Myocyte (in vitro differentiated cells): Measurements from ENCODE around the gene HDAC5. TPM values are rescaled to one million over a fixed set of nuclear protein-coding genes. Genes with fewer than 3 reads are reported as not detected.
"Not testable (repeated sequence)": the region's sequence is repeated elsewhere in the genome, so short reads cannot be mapped to it uniquely, and the experiment has no call there.

Source experiments
- DNase-seq: peaks from one replicate; pipeline ENCODE4 v3.0.0-alpha.2; 2012; ENCODE audit warnings: low read depth
- total RNA-seq: library from RNA; depleted of rRNA; stranded (reverse); fragments of >200 nt; gene quantifications from 2 replicates; pipeline ENCODE4 v1.2.3, GENCODE V29; 2014

The HDAC5 gene
- total RNA-seq, 1 donor from 2014 or later, result 649 TPM

DNA sequence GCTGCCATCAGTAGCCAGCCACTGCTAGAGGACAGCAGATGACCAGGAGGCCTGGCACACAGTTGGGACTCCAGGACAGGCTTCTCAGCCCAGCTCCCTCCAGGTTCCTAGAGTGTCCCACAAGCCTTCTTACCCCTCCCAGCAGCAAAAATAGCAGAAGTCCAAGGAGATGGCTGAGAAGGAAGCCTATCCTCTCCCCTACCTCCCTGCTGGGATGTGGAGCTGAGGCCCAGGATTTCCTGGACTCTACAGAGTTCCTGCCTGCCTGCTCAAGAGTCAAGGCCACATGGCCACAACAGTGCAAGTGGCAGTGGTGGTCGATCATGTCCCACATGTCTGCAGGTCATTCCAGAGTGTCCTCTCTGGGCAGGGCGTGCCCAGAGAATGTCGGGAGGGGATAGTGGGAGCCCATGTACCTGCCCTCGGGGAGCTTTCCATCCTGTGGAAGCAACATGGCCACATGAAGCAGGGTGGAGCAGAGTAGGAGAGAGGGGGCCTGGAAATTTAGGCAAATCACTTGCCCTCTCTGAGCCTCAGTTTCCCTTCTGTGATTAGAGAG is 10.6 kb upstream of the HDAC5 start:
- no peak for DNase-seq

DNA sequence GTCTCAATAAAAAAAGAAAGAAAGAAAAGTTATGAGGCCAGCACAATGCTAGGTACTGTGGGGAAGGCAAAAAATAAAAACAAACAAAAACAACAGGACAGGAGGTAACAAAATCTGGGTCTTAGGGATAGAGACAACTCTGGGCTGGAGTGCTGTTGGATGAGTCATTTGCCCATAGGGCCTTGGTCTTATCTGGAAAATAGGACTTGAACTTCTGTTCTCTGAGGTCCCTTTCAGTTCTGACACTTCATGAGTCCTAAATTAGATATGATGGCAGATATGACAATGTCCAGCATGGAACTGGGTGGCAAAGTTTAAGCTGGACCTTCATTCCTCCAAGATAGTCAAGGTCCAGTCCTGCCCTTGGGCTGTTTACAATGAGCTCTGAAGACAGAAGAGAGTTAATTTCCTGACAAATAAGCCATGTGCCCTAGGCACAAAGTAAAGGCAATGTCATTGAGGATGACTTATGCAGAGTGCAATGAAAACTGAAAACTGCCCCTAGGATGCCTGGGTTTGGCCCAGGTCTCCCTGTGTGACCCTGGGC is 8.9 kb upstream of the HDAC5 start:
- DNase-seq, result no peak

- DNase-seq, result not testable (repeated sequence)
These were observed 7.9 kb upstream of the HDAC5 start for GRCh38 chr17:44131372-44131771.

DNA sequence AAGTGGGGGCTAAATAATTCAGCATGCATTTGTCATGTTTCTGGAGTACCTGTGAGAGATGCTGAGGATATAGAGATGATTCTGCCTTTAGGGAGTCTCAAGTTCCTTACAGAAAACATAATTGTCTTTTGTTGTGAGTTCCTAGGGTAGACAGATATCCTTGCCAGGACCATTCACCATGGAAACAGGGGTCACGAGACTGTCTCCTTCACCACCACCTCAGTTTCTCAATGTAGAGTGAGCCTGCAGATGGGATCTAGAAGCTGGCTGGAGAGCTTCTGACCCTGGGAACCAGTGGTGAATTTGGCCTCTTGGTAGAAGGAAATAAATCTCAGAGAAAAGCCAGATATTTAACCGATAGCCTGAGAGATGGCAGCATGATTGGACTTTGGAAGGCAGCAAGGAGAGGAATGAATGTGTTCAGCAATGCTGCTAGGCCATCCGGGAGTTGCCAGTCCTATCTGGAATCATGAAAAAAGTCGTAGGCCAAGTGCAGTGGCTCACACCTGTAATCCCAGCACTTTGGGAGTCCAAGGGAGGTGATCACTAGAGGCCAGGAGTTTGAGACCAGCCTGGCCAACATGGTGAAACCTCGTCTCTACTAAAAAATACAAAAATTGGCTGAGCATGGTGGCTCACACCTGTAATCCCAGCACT is 7.4 kb upstream of the HDAC5 start:
- DNase-seq, result no peak

GRCh38 chr17:44128383-44128782 is 4.9 kb upstream of the HDAC5 start:
- DNase-seq, result no peak

- DNase-seq, result no peak
These were observed 637 bp upstream of the HDAC5 start for GRCh38 chr17:44124118-44124438.

DNA sequence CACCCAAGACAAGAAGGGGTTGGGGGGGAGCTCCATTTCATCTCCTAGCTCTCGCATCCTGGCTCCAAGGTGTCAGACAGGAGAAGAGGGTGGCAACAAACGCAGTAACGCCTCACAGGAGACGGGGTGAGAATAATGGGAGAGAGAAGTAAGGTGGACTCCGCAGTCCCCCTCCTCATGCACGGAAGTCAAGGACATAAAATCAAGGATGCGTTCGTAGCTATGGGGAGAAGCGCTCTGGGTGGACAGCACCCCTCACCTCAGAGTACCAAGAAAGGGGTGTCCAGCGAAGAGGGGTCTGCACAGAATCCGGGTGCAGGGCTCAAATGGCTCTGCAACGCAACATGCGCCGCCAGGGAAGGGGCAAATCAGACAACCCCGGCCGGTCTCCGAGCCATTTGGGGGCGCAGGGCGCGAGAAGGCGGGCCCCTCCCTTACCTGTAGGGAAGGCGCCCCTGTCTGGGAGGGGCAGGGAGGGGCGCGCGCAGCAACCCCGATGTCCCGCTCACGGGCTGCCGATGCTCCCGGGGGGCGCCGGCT is 555 bp downstream of the HDAC5 start:
- DNase-seq, result no peak

DNA sequence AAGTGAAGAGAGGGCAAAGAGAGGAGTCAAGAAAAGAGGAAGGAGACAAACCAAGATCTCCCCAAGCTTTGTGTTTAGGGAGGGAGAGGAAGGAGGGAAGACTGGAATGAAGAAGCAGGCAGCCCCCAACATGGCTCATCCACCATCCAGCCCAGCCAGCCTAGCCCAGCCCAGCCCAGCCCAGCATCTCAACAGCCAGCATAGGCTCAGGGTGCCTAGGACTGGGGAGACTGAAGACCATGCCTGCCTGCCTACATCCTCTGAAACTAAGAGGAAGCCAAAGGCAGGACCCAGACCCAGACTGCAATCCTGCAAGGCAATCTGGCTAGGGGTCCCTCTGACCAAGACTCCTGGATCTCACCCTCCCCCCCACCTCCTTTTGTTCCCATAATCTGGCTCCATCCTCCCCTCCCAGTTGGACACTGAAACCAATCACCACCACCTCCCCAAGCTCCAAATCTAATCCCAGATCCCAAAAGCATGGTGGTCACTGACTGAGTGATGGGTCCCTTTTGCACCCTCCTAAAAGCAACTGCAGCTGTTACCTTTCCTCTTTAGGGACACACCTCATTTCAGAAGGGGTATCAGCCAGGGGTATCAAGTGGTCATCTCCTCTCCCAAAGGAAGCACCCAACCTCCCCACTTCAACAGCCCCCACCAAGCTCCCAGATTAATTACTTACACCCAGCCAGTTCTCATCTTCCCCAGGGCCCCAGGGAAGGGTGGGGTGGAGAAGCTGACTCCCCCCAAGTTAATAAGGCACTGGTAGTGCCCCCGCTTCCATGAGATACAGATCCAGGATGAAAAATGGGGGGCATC is 1.2 kb downstream of the HDAC5 start:
- no peak for DNase-seq

- DNase-seq, result no peak
These were observed 2.4 kb downstream of the HDAC5 start for GRCh38 chr17:44120851-44121605.

DNA sequence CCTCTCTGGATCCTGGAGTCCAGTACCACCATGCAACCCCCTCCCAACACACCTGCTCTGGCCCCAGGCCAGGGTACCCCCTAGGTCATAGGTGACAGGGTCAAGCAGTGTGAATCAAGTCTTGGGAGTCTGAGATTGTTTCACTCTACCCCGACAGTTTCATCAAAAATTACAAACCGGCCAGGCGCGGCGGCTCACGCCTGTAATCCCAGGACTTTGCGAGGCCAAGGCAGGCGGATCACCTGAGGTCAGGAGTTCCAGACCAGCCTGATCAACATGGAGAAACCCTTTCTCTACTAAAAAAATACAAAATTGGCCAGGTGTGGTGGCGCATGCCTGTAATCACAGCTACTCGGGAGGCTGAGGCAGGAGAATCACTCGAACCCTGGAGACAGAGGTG is 3.2 kb downstream of the HDAC5 start:
- DNase-seq, result not testable (repeated sequence)

DNA sequence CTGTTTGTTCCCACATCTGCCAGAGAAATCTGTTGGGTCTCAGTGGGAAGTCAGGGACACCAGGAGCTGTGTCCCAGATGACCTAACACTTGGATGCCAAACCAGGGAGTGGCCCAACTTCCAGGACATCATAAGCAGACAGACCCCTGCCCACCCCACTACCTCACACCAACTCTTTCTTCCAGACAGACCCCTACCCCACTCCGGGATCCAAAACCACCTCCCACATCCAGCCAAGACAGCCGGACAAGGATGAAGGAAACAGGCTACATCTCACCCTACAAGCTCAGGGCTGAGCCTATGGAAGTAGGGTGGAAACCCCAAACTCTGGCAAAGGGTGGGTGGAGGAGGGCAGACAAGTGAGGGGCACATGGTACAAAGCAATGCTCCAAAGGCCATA is 3.6 kb downstream of the HDAC5 start:
- no peak for DNase-seq

- no peak for DNase-seq
These were observed 4.4 kb downstream of the HDAC5 start for GRCh38 chr17:44119062-44119461.

- no peak for DNase-seq
These were observed 4.9 kb downstream of the HDAC5 start for GRCh38 chr17:44118427-44119050.

DNA sequence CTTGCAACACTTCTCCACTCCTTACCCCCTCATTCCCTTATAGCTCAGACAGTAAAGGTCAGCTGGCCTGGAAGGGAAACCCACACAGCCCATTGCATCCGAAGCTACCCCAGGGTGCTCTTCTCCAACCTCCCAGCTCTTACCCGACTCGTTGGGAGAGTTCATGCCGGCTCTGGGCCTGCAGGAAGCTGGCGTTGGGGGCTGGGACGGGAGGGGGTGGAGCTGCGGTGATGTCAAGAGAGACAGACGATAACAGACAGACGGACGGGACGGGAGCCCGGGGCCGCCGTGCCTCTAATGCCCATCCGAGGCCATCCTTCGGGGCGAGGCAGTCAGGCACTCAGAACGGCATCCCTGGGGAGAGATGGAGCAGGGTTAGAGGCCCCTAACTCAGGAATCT is 6.1 kb downstream of the HDAC5 start:
- DNase-seq, result no peak

GRCh38 chr17:44115585-44116415 is 7.6 kb downstream of the HDAC5 start:
- peak; percentile 67 for DNase-seq

DNA sequence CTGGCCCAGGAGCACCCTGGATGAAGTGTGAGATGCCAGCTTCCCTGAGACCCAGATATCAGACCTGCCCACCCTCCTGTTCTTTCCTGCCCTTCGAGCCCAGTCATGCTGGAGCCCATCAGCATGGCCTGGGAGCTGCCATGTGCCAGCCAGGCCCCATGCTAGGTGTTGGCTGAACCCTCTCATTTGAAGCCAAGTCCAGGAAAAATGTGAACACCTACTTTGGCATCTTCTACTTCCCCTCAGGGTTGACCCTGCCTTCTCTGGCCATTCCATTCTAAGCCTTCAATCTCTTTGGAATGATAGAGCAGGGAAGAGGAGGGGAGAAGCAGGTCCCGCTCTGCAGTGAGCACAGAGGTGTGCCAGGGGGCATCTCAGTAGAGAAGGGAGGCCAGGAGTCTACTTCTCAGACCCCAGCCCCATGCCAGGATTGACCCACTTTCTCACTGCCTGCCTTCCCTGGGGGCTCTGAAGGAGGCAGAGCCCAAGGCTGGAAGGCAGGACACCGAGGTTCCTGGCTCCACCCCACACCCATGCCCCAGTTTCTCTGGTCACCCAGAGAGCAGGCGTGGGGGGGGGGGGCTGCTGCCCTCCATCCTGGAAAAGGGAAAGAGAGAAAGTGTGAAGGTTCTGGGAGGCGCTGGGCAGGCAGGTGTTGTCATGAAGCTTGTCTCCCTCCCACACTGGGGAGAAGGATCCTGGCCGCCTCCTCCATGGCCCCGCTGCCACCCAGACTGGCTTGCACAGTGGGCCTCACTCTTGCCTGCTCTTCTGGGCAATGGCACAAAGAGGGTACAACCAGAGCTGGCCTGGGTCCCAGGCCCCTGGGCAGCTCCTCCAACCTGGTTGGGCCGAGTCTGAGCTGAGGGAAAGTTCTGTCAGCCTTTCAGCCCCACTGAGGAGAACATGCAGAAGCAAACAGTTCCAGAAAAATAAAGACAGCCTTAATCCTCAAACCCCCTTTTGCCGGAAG is 9.3 kb downstream of the HDAC5 start:
- no peak for DNase-seq

- no peak for DNase-seq
These were observed 10.1 kb downstream of the HDAC5 start for GRCh38 chr17:44113382-44113781.
